SK-N-DZ (cell line): Measurements from ENCODE around the gene CRYGB.
"Not testable (repeated sequence)": the region's sequence is repeated elsewhere in the genome, so short reads cannot be mapped to it uniquely, and the experiment has no call there.

Source experiments
- DNase-seq: peaks from one replicate; pipeline ENCODE4 v3.0.0-alpha.2; 2015; ENCODE audit warnings: low spot score

The CRYGB gene

DNA sequence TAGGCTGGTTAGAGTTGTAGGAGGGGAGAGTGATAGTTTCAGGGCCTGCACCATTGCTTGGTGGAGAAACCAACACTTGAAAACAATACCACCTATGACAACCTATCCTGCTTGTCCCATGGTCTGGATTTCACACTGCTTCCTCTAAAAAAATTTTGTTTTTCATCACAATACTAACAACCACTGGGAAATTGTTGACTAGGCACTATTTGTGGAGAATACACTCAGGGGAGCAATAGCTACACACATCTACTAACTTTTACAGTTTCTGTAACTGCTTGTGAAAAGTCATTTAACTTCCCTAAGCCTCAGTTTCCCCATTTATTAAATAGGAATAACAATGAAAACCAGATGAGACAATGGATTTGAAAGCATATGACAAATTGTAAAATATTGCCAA, 4.1 kb upstream of the CRYGB start:
- no peak for DNase-seq

DNA sequence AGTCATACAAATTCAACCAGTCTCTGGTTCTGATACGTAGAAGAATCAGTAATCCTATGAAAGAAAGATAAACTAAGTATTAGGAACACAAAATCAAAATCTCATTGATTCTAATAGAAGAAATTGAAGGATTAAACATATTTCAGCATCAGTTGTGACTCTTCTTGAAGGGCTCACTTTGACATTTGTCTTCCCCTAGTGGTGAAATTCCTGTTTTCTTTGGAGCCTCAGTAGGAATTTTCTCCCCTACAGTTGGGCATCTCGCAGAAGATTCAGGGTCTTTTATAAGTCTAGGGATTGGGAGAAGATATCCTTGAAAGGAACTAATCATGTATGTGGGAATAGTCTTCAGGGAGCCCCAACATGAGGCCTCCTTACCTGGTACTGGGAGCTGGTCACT, 2.8 kb upstream of the CRYGB start:
- no peak for DNase-seq

DNA sequence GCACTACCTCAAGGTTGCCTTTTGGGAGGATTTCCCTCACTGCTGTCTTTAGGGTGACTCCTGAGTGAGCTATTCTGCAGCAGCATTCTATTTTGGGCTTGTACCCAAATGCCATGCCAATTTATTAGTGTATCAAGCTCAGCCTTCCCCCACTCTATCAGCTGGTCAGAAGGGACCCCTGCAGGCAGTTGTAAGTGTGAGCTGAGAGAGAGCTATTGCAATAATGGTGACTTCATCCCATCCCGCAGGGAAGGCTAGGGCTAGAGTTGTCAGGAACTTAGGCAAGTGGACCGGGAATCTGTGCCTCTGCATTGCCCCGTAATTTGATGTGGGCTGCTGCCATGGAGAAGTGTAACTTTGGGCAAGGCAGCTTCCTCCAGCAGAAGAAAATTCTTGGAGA, 1.8 kb upstream of the CRYGB start:
- no peak for DNase-seq

DNA sequence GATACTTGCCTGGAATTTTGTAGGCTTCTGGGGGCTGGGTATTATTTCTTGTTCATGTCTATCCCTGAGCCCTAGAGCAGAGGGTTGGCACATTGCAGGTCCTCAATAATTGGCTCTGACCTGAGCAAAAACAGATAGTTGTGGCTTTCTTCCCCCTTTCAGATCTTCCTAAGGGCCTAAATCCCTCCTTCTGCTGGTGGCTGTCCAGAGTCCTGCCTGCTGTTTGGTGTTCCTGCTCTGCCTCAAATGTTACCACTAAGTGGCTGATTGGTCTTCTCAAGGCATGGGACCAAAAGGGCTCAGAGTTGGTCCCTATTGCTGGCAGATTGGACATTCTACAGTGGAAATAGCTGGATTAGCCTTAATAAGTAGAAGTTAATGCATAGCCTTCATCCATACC, 1.1 kb upstream of the CRYGB start:
- no peak for DNase-seq

DNA sequence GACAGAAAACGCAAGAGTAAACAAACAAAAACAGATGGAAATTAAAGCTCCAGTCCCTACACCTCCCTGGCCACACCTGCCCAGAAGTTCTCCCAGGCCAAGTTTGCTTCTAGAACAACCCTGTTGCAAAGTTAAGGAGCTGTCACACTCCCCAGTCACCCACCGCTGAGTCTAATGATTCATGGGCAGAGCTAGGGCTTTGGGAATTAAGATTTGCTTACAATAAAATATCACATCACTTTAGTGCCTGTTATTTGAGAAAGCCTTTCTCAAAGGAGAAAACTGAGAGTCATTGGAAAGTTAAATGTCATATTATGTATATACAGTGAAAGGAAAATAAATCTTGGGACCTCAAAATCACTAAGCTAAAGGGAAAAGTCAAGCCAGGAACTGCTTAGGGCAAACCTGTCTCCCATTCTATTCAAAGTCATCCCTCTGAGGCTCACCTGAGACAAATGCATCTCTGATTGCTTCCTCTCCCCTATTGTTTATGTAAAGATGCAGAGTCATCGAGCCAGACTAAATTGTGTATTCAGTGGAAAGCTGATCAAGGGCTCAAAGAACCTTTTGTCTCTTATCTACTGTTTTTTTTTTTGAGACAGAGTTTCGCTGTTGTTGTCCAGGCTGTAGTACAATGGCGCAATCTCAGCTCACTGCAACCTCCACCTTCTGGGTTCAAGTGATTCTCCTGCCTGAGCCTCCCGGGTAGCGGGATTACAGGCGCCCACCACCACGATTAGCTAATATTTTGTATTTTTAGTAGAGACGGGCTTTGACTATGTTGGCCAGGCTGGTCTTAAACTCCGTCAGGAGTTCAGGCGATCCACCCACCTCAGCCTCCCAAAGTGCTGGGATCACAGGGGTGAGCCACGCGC, 2.8 kb downstream of the CRYGB start:
- no peak for DNase-seq

DNA sequence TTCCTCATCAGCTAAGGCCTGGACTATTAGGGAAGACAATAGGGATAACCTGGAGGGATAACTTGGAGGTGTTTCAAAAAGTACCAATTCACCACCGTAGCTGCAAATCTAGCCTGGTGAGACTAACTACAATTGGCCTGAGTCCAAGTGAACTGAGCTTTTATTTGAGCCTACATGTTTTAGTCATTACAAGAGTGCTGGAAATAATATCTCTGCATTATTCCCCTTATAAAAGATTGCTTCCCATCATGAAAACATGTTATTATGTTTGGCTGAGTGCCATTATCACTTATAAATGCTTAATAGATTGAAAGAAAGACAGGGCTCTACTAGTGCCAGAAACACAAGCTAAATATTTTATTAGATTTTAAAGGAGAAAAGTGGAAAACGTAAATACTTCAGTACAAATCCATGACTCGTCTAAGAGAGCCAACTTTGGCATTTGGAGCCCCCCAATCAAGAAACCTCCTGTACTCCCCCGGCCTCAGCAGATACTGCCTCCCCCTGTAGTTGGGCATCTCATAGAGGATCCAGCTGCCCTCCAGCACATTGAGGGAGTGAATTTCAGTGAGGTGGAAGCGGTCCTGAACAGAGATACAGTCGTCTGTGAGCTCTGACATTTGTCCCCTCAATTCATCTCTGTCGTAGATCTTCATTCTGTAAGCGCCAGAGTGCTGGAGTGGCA, 3.6 kb downstream of the CRYGB start:
- DNase-seq, result no peak

DNA sequence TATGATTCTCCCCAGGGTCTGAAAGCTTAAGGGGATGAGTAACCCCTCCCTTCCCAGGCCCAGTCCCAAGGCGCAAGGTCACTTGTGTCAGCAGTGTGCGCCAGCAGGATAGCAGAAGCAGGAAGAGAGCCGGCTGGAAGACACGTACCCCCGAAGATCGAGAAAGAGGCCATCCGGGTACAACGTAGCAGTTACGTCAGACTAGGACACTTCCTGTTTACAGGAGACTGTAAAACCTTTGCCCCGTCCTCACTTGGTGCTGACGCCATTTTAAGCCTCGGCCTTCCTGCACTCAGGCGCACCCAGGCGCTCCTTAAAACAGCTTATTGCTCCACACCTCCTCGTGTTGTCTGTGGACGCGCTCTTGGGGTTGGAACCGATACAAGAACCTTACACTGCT, 6.5 kb downstream of the CRYGB start:
- DNase-seq, result no peak

DNA sequence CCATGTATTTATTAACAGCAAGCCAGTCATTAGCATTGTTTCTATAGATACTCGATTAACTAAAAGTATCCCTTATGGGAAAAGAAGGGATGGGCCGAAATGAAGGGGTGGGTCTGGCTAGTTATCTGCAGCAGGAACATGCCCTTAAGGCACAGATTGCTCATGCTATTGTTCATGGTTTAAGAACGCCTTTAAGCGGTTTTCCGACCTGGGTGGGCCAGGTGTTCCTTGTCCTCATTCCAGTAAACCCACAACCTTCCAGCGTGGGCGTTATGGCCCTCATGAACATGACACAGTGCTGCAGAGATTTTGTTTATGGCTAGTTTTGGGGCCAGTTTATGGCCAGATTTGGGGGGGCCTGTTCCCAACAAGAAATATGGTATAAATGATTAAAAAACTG, 7.6 kb downstream of the CRYGB start:
- not testable (repeated sequence) for DNase-seq

DNA sequence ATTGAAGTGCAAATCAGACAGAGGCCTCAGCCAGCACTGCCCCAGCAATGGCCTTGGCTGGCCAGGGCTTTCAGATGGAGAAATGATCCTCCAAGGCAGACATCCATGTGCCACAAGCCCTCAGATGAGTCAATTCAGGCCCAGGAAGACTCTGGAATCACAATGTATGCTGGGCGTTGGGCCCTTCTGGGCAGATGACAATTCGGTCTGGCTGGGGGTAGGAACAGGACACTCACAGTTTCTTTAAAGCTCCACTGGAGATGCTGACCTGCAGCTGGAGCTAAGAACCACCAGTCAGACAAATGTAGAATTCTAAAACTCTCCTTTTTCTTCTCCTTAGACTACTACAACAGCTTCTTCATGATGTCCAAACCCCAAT, 9.3 kb downstream of the CRYGB start:
- no peak for DNase-seq

DNA sequence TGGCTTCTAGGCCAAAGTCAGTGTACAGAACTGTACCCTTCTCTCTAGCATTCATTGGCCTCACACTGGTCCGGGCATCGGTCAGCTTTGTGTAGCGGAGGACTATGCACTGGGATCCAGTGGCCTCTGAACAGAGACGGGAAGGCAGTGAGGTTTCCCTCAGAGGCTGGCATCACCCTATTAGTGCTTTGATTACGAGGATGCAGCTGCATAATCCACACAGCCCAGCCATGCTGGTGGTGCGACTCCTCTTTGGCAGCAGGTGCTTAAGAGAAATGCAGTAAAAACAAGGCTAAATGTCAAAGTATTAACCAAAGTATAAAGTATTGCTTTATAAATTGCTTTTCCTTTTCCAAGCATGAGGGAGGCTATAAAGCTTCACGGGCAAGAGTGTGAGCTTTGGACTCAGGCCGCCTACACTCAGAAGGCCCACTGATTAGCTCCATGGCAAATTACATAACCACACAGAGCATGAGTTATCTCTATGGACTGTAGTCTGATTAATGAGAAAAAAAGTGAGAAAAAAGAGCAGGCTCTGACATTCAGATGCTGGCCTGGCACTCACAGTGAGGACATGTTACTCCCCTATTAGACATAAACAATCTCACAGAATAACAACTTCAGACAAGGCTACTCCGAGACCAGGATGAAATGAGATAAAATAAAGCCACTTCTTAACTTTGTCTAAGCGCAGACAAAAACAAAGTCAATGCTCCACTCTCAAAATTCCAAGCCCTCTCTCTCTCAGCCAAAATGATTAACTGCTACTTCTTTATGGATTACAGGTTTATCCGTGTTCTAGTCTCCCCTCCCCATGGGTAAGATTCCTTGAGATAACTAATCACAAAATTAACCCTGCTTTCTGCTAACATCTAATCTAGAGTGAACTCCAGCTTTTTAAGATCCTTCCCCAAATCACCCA, 9.9 kb downstream of the CRYGB start:
- no peak for DNase-seq

DNA sequence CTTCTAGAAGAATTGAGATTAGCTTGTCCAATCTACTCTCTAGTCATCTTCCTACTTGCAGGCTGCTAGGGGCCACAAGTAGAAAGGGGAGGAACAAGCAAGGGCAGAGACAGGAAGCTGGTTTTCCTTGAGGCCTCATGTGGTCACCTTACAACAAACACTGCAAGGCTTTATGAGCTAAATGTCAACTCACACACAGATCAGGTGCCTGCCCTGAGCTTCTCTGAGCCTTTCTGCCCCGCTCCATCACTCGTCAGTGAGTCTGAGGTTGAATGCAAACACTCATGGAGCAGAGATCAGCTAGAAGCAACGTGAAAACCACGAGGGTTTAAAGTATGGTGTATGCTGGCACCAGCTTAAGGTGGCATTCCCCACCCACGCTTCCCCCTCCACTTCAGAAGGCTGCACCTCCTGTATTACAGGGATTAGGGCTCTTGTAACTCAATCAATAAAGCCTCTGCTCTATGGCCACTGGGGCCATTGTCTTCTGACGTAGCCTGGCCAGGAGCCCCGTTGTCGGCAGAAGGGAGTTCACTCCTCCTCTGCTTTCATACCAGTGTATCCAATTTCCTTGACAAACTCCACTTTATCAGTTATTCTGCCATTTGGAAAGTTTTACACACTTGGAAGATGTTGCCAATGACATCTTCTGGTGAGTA, 10.9 kb downstream of the CRYGB start:
- DNase-seq, result no peak

DNA sequence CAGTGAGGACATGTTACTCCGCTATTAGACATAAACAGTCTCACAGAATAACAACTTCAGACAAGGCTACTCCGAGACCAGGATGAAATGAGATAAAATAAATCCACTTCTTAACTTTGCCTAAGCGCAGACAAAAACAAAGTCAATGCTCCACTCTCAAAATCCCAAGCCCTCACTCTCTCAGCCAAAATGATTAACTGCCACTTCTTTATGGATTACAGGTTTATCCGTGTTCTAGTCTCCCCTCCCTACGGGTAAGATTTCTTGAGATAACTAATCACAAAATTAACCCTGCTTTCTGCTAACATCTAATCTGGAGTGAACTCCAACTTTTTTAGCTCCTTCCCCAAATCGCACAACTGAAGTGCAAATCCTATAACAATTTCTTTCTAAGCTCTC, 15.2 kb downstream of the CRYGB start:
- no peak for DNase-seq

DNA sequence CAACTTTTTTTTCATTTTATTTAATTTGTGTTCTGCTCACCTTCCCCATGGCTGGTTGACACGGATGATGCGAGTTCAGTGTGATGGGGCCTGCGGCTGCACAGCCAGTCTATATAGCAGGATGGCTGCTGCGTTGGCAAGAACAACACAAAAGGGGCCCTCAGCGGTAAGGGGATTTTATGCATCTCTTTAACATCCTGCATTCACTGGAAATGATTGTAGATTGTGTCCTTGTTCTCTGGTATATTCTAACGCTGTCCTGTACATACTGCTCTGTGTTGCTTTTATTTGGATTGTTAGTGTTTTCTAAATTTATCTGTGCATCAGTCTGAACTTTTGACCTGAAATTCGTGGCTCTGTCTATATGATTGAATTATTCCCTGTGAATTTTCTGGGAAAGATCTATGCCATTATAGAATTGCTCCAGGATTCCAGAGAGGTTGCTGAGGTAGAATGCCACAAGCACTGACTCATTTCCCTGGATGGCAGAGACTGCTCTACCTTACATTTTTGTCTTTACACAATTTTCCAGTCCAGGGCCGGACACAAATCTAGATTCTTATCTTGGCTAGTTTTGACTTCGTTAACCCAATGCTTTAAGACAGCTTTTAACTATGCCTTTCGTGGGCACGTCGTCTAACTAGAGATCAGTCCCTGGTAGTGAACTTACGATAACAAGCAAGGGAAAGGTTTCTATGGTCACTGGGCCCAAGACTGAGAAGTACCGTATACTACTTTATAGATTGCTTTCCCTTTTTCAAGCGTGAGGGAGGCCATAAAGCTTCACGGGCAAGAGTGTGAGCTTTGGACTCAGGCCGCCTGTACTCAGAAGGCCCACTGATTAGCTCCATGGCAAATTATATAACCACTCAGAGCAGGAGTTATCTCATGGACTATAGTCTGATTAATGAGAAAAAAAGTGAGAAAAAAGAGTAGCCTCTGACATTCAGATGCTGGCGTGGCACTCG, 15.9 kb downstream of the CRYGB start, which contains the start of gene CRYGC:
TSS of gene CRYGC (minus strand) at position 85 of the 968 bp plus-strand sequence. CDS start at position 49, 36 bp downstream.
- DNase-seq, result peak; percentile 64

DNA sequence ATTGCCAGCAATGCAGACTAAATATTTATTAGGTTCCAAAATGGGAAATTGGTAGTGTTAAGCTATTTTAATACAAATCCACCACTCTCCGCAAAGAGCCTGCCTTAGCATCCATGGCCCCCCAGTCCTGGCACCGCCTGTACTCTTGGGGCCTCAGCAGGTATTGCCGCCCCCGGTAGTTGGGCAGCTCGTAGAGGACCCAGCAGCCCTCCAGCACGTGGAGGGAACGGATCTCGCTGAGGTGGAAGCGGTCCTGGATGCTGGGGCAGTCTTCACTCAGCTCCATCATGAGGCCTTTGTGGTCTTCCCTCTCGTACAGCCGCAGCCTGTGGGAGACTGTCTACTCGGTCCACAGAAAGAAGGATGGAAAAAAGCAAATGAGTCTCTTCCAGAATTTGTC, 17.8 kb downstream of the CRYGB start:
- DNase-seq, result no peak

DNA sequence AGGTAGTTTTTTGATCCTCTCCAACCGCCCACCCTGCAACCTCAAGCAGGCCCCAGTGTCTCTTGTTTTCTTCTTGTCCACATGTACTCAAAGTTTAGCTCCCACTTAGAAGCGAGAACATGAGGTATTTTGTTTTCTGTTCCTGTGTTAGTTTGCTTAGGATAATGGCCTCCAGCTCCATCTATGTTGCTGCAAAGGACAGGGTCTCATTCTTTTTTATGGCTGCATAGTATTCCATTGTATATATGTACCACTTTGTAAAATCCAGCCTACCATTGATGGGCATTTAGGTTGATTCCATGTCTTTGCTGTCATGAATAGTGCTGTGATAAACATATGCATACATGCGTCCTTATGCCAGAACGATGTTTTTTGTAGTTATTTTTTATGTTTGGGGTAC, 18.9 kb downstream of the CRYGB start:
- no peak for DNase-seq

DNA sequence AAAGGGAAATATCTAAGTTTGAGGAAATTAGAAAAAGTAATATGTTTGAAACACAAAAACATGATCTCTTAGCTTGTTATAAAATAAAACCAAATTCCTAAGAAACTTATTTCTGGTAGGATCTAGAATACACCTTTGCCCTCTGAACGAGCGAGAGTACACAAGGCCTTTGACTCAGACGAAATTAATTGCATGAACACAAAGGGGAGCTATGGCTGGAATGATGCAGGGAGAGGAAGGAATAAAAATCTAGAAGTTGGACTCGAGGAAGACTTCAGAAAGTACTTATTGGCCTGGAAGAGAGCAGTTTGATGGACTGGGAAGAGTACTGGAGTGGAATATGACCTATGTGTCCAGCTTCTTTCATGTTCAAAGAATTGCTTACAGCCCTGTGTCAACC, 20.7 kb downstream of the CRYGB start:
- DNase-seq, result no peak

DNA sequence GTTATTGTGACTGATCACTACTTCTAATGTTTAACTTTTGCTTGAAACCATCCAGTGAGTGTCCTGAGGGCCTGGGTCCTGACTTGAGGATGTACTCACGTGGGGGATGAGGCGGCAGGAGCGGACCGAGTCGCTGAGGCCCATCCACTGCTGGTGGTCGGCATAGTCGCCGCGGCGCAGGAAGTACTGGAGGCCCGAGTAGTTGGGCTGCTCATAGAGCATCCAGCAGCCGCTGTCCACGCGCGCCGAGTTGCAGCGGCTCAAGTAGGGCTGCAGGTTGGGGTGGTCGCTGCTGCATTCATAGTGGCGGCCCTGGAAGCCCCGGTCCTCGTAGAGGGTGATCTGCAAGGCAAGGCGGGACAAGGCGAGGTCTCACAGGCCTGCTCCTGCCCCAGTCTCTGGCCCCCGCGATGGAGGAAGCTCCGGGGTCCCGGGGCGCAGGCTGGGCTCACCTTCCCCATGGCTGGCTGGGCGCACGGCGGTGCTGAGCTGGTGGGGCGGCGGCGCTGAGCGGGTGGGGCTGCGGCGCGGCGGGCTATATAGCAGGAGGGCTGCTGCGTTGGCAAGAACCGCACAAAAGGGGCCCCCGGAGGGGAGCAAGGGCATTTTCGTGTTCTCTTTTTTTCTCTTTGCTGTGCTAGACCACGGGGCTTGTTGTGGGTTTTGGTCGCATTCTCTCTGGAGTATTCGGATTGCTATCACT, 21.8 kb downstream of the CRYGB start, which contains the start of gene CRYGD:
TSS of gene CRYGD (minus strand) at position 512 of the 703 bp plus-strand sequence. CDS start at position 461, 51 bp downstream.
- not testable (repeated sequence) for DNase-seq

DNA sequence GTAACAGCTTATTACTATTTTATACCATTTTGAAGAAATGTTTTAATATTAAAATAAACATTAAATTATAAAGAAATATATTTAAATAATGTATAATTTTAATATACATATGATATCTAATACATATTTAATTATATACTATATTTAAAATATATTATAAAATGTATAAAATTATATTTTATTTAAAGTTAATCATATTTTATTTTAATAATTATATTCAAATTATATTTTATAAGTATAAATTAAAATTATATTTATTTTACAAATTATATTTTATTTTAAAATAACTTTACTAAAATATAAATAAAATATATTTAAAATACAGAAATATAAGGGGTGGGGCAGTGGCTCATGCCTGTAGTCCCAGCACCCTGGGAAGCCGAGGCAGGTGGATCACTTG, 23.7 kb downstream of the CRYGB start:
- no peak for DNase-seq

DNA sequence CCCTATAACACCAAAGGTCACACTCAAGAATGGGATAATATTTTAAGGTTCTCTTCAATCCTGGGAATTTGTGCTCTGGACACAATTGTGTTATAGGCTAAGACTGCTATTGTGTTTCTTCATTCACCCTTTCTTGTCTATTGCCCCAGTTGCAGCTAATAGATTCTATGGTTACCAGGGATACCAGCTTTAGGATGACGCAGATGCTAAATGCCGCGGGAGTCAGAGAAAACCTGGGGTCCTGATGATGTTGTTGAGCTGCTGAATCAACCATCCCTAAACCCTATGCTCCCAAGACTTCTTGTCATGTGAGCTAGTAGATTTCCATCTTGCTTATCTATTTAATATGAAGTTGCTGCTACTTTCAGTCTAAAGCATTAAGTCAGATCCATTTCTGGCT, 27.0 kb downstream of the CRYGB start:
- DNase-seq, result no peak
